ENCODE results near the gene ZNF318. TPM values are rescaled to one million over a fixed set of nuclear protein-coding genes. Genes with fewer than 3 reads are reported as not detected.
"Not testable (repeated sequence)": the region's sequence is repeated elsewhere in the genome, so short reads cannot be mapped to it uniquely, and the experiment has no call there.

ZNF318 gene
- total RNA-seq, 1 donor from 2014 or later: 23.3 TPM

DNA sequence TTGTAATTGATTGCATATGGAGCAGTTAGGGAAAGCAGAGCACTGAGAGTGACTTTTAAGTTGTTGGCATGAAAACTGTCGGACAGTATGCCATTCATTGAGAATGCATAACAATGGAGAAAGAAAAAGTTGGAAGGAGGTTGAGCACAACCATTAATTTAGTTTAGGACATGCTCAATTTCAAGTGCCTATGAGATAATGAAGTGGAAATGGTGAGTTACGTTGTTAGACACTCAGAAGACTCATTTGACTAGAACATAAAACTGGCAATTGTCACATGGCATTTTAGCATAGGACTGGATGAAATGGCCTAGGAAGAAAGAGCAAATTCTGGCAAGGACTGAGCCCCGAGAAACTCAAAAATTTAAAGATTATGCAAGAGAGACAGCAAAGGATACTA is 22.0 kb downstream of the ZNF318 start:
- H3K9me3 Mint-ChIP-seq: no peaks in the 10 kb centered on the region
- TF ChIP-seq, protein P1, sequence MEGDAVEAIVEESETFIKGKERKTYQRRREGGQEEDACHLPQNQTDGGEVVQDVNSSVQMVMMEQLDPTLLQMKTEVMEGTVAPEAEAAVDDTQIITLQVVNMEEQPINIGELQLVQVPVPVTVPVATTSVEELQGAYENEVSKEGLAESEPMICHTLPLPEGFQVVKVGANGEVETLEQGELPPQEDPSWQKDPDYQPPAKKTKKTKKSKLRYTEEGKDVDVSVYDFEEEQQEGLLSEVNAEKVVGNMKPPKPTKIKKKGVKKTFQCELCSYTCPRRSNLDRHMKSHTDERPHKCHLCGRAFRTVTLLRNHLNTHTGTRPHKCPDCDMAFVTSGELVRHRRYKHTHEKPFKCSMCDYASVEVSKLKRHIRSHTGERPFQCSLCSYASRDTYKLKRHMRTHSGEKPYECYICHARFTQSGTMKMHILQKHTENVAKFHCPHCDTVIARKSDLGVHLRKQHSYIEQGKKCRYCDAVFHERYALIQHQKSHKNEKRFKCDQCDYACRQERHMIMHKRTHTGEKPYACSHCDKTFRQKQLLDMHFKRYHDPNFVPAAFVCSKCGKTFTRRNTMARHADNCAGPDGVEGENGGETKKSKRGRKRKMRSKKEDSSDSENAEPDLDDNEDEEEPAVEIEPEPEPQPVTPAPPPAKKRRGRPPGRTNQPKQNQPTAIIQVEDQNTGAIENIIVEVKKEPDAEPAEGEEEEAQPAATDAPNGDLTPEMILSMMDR (conservative IDR thresholded peaks at IDR 0.05): no peak
- peaks cover 26% of the 10 kb centered on the region for H3K36me3 Mint-ChIP-seq
- H3K27ac Mint-ChIP-seq: no peak overlapping the region
- H3K4me1 Mint-ChIP-seq (ENCODE audit: unreplicated experiment): no peaks in the 10 kb centered on the region
- no peaks in the 10 kb centered on the region for H3K27me3 Mint-ChIP-seq
- H3K4me3 Mint-ChIP-seq: no peak overlapping the region
- no peak for DNase-seq (ENCODE audit: extremely low spot score, unreplicated experiment)

DNA sequence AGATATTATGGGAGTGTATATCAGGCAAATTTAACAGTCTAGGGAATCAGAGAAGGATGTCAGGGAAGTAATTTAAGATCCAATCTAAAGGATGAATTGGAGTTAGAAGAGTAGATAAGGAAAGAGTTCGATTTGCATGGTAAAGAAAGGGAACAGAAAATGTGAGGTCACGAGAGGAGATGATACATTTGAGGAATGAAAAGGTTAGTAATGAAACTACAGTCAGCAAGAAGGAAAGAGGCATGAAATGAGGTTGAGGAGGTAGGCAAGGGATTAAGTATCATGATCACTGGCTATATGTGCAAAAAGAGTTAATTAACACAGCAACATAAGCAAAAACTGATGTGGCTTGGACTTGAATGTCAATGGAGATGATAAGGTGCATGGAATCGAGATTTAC is 22.4 kb downstream of the ZNF318 start:
- no peaks in the 10 kb centered on the region for H3K9me3 Mint-ChIP-seq
- H3K4me3 Mint-ChIP-seq: no peak overlapping the region
- H3K4me1 Mint-ChIP-seq (ENCODE audit: unreplicated experiment): no peaks in the 10 kb centered on the region
- TF ChIP-seq, protein P1 (conservative IDR thresholded peaks at IDR 0.05): no peak
- H3K27me3 Mint-ChIP-seq: no peaks in the 10 kb centered on the region
- DNase-seq (ENCODE audit: extremely low spot score, unreplicated experiment): no peak
- peaks cover 24% of the 10 kb centered on the region for H3K36me3 Mint-ChIP-seq
- no peak overlapping the region for H3K27ac Mint-ChIP-seq

DNA sequence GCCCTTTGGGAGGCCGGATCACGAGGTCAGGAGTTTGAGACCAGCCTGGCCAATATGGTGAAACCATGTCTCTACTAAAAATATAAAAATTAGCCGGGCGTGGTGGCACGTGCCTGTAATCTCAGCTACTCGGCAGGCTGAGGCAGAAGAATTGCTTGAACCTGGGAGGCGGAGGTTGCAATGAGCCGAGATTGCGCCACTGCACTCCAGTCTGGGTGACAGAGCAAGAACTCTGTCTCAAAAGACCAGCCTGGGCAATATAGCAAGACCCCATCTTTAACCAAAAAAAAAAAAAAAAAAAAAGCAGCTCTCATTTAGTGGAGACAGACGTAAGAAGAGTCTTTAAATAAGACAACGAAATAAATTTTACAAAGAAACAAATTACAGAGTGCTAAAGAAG is 23.2 kb downstream of the ZNF318 start:
- not testable (repeated sequence) for H3K4me1 Mint-ChIP-seq (ENCODE audit: unreplicated experiment); H3K4me3 Mint-ChIP-seq; DNase-seq (ENCODE audit: extremely low spot score, unreplicated experiment); H3K27ac Mint-ChIP-seq; H3K9me3 Mint-ChIP-seq; H3K27me3 Mint-ChIP-seq
- peaks cover 24% of the 10 kb centered on the region for H3K36me3 Mint-ChIP-seq

DNA sequence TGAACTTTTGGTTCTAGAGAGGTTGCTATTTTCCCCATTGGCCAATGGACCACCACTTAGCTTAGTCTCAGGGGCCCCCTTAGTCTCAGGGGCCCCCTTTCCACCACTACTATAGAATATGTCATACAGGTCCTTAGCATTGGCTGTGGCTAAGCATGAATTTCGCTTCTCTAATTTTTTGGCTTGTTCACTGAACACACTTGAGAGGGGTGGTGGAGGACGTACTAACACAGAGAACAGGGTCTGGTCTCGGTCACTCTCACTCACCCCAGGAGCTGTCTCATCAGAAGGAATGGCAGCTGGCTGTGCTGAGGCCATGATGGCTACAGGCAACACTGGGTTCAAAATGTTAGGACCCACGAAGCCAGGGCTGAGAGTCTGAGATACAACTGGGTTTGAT is 30.3 kb downstream of the ZNF318 start:
- H3K27ac Mint-ChIP-seq: no peak overlapping the region
- H3K36me3 Mint-ChIP-seq: peaks cover 31% of the 10 kb centered on the region
- no peak for DNase-seq (ENCODE audit: extremely low spot score, unreplicated experiment)
- no peak overlapping the region for H3K4me3 Mint-ChIP-seq
- peaks cover 7% of the 10 kb centered on the region for H3K4me1 Mint-ChIP-seq (ENCODE audit: unreplicated experiment)
- no peaks in the 10 kb centered on the region for H3K9me3 Mint-ChIP-seq
- H3K27me3 Mint-ChIP-seq: no peaks in the 10 kb centered on the region
- TF ChIP-seq, protein P1 (conservative IDR thresholded peaks at IDR 0.05): no peak

DNA sequence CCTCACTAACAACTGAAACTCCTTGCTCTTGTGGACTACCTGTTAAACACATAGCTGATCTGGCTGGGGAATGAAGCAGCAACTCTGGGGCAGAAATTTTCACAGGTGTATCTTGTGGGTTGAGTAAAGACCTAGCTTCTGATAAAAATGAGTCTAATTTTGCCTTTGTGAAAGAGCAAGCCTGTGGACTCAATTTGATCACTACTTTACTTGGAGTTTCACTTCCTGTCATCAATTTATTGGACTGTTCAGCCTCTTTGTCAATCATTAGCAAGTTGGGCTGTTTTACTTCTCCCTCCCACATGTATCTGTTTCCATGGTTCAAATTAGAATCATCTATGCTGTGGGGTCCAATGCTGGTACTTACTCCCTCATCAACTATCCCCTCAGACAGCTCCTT is 31.2 kb downstream of the ZNF318 start:
- H3K36me3 Mint-ChIP-seq: peaks cover 31% of the 10 kb centered on the region
- H3K4me1 Mint-ChIP-seq (ENCODE audit: unreplicated experiment): peaks cover 7% of the 10 kb centered on the region

DNA sequence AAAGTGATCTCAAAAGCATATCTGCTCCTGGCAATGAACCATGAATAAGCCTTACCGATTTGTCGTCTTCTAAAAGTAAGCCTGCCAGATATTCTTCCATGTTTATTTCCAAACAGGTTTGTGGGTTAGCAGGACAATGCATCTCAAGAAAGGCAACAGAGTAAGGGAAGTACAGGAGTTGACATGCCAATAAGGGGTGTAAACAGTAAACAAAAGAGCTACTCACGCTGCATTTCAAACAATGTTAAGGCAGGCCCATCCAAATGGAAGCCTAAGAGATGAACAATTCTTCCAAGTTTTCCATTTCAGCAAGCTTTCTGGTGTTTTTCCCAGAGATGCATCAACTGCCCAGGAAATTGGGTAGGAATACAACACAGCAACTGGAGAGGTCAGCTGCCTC is 33.1 kb downstream of the ZNF318 start:
- Mint-ChIP-seq H3K9me3 (no peaks in the 10 kb centered on the region), H3K4me1 (ENCODE audit: unreplicated experiment) (peaks cover 7% of the 10 kb centered on the region), H3K4me3 (no peak overlapping the region), H3K27ac (no peak overlapping the region), H3K36me3 (peaks cover 17% of the 10 kb centered on the region), H3K27me3 (no peaks in the 10 kb centered on the region)
- TF ChIP-seq, protein P1 (conservative IDR thresholded peaks at IDR 0.05): no peak
- no peak for DNase-seq (ENCODE audit: extremely low spot score, unreplicated experiment)

More for the DNA sequence above, 31.2 kb downstream of the ZNF318 start:
- DNase-seq (ENCODE audit: extremely low spot score, unreplicated experiment): no peak
- Mint-ChIP-seq H3K9me3 (no peaks in the 10 kb centered on the region), H3K4me3 (no peak overlapping the region), H3K27me3 (no peaks in the 10 kb centered on the region), H3K27ac (no peak overlapping the region)
- TF ChIP-seq, protein P1 (conservative IDR thresholded peaks at IDR 0.05): no peak

Data from type B pancreatic cell (in vitro differentiated cells).